ENCODE results near the gene LRRC51. TPM values are rescaled to one million over a fixed set of nuclear protein-coding genes. Genes with fewer than 3 reads are reported as not detected.

Gene LRRC51
- total and polyA plus RNA-seq, 2 of the 8 experiments (the other 6 are each of a cell fraction or from before 2014, with no cell fraction given) = 7.7 to 7.9 TPM

DNA sequence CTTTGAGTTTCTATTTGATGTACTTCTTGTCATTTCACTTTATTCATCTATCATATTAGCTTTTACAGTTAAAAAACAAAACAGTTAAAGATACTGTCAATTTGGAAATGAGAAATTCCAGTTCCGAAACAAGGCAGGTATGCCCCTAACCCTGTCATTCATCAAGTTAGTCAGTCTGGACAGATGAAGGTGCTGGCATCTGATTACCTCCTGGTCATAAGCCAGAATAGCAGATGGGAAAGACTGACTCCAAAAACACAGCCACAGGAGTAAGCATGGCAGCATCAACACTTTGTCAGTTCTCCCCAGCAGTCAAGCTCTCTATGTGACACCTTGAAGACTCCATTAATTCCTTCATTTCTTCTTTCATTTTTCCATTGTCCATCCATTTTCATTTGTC, 4.3 kb downstream of the LRRC51 start:
- FAIRE-seq (no peak), DNase-seq (ENCODE audit: low read depth in 1 of 2, low spot score in 2 of 2) (no peak)
- H3K4me1 ChIP-seq (replicated peaks in 1 of 4; ENCODE audit: control insufficient read depth in 3 of 4, insufficient read depth in 4 of 4, low read length in 3 of 4) = peaks cover 0 to 2% (median 0%) of the 10 kb centered on the region in 4 experiments; a peak in 2 of 7 replicates
- H3K9ac ChIP-seq (replicated peaks in 1 of 4; ENCODE audit: extremely low read depth in 1 of 4, low read depth in 3 of 4, low read length in 3 of 4) = no peak overlapping the region
- no peak overlapping the region for H3K4me2 ChIP-seq (ENCODE audit: insufficient read depth in 1 of 2, low read depth in 2 of 2, low read length in 2 of 2)
- 100% methylated on average over 1 of the region's 1 CpG; no CpG with 5 or more reads in 1 of the 2 experiments for WGBS, 2 experiments (ENCODE audit: extremely low coverage in 1 of 2, insufficient coverage in 1 of 2, insufficient read length in 1 of 2, insufficient replicate concordance in 2 of 2, low coverage in 1 of 2, low lambda C conversion rate in 2 of 2, missing lambda C conversion rate in 1 of 2)
- H3K14ac ChIP-seq (ENCODE audit: insufficient read length) = no peak overlapping the region
- no peak overlapping the region for H2BK12ac ChIP-seq (ENCODE audit: low read depth, low read length)
- H3K18ac ChIP-seq (ENCODE audit: extremely low read depth, low read length) = no peak overlapping the region
- H4K5ac ChIP-seq (ENCODE audit: insufficient read length, low read depth, low read length) = no peak overlapping the region
- H3K27ac ChIP-seq (ENCODE audit: low read depth, low read length) = no peak overlapping the region
- TF ChIP-seq, protein P1, sequence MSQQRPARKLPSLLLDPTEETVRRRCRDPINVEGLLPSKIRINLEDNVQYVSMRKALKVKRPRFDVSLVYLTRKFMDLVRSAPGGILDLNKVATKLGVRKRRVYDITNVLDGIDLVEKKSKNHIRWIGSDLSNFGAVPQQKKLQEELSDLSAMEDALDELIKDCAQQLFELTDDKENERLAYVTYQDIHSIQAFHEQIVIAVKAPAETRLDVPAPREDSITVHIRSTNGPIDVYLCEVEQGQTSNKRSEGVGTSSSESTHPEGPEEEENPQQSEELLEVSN (IDR thresholded peaks at IDR 0.05) = no peak
- TF ChIP-seq SP4 (IDR thresholded peaks at IDR 0.05; ENCODE audit: low read length) (no peak), GTF2F1 (IDR thresholded peaks at IDR 0.05; ENCODE audit: borderline replicate concordance, low read depth, low read length) (no peak), HDAC6 (IDR thresholded peaks at IDR 0.05; ENCODE audit: low read depth, low read length) (no peak), CBX5 (IDR thresholded peaks at IDR 0.05; ENCODE audit: low read depth, low read length) (no peak), ASH2L (IDR thresholded peaks at IDR 0.05; ENCODE audit: low read length) (no peak), FOSL1 (IDR thresholded peaks at IDR 0.05; ENCODE audit: insufficient read depth, low read depth, low read length) (no peak)
- TF ChIP-seq, protein P2, sequence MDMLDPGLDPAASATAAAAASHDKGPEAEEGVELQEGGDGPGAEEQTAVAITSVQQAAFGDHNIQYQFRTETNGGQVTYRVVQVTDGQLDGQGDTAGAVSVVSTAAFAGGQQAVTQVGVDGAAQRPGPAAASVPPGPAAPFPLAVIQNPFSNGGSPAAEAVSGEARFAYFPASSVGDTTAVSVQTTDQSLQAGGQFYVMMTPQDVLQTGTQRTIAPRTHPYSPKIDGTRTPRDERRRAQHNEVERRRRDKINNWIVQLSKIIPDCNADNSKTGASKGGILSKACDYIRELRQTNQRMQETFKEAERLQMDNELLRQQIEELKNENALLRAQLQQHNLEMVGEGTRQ (IDR thresholded peaks at IDR 0.05; ENCODE audit: low read length) = no peak
- no peaks in the 10 kb centered on the region for H3K79me1 ChIP-seq (ENCODE audit: low read depth, low read length)
- no peak overlapping the region for H2BK15ac ChIP-seq (ENCODE audit: low read length)
- no peaks in the 10 kb centered on the region; the same call in 1 of the 2 replicates for H3K23me2 ChIP-seq (ENCODE audit: low read depth, low read length)
- no peaks in the 10 kb centered on the region for H4K20me1 ChIP-seq (replicated peaks in 1 of 2; ENCODE audit: control insufficient read depth in 1 of 2, insufficient read depth in 2 of 2, low read length in 2 of 2)
- H3K56ac ChIP-seq (replicated peaks; ENCODE audit: insufficient read length, low read depth, low read length) = no peak overlapping the region
- H3K9me3 ChIP-seq (ENCODE audit: insufficient read depth in 2 of 2, low read depth in 1 of 2, low read length in 1 of 2) = no peaks in the 10 kb centered on the region
- no peak overlapping the region for H2AFZ ChIP-seq (ENCODE audit: low read length)
- no peak overlapping the region for H4K91ac ChIP-seq (replicated peaks; ENCODE audit: insufficient read length, low read length)
- no peak overlapping the region for H3K23ac ChIP-seq (ENCODE audit: insufficient read length)
- H3K4me3 ChIP-seq (ENCODE audit: extremely low read depth in 1 of 4, insufficient read depth in 2 of 4, low read depth in 3 of 4, low read length in 4 of 4) = no peak overlapping the region
- no peak overlapping the region for H4K8ac ChIP-seq (ENCODE audit: extremely low read depth, insufficient read depth, low read length)
- H2BK120ac ChIP-seq (replicated peaks; ENCODE audit: low read depth, low read length) = no peak overlapping the region
- CTCF ChIA-PET (ENCODE audit: partially characterized antibody) = interaction anchor here (0.7 to 3.9 kb wide), 7 partner anchors 10 to 370 kb away, joined by 3 to 44 read pairs (median 5); no protein-coding TSS in a partner anchor
- H2BK5ac ChIP-seq (ENCODE audit: low read depth, low read length) = no peak overlapping the region
- POLR2A ChIA-PET (ENCODE audit: partially characterized antibody) = interaction anchor here (0.6 to 8.4 kb wide), 10 partner anchors 12 to 1810 kb away, joined by 3 to 144 read pairs (median 4); partner anchors contain the start of genes ANAPC15 and LAMTOR1
- peaks cover 0 to 4% (median 0%) of the 10 kb centered on the region in 4 experiments; a peak in 2 of 8 replicates for H3K36me3 ChIP-seq (ENCODE audit: control insufficient read depth in 2 of 4, insufficient read depth in 4 of 4, low read length in 3 of 4)
- no peak overlapping the region for H2BK20ac ChIP-seq (ENCODE audit: low read length)
- H3K27me3 ChIP-seq (replicated peaks in 1 of 4; ENCODE audit: control insufficient read depth in 3 of 4, extremely low read depth in 1 of 4, insufficient read depth in 3 of 4, low read length in 3 of 4) = no peaks in the 10 kb centered on the region
- H3K79me2 ChIP-seq (ENCODE audit: control insufficient read depth in 1 of 2, insufficient read depth in 2 of 2, low read length in 2 of 2) = 0 out of 4 replicates have a peak, but pooled peaks cover 0 to under 1% of the 10 kb centered on the region in 2 experiments
- no peak overlapping the region for H2AK5ac ChIP-seq (ENCODE audit: low read depth, low read length)
- H3K4ac ChIP-seq (replicated peaks; ENCODE audit: insufficient read length, low read depth, low read length) = no peak overlapping the region
